ENCODE measurements around the gene BMP7.
"Not testable (repeated sequence)": the region's sequence is repeated elsewhere in the genome, so short reads cannot be mapped to it uniquely, and the experiment has no call there.

Gene BMP7

GRCh38 chr20:57199656-57200405 is 66.6 kb downstream of the BMP7 start:
- H3K27me3 ChIP-seq (ENCODE audit: insufficient read depth, low read length), result no peaks in the 10 kb centered on the region
- no peak overlapping the region for H2AFZ ChIP-seq (ENCODE audit: low read depth, low read length)
- no peaks in the 10 kb centered on the region for H3K4me1 ChIP-seq (ENCODE audit: insufficient read depth, low read length)
- peaks cover 65% of the 10 kb centered on the region for H3K36me3 ChIP-seq (ENCODE audit: insufficient read depth, low read length)
- no peaks in the 10 kb centered on the region for H3K9me3 ChIP-seq (ENCODE audit: low read length)
- no peak overlapping the region for H3K4me3 ChIP-seq (ENCODE audit: low read length)

- Histone ChIP-seq H3K4me1 (ENCODE audit: insufficient read depth, low read length) (no peaks in the 10 kb centered on the region), H3K27me3 (ENCODE audit: insufficient read depth, low read length) (no peaks in the 10 kb centered on the region), H3K4me3 (ENCODE audit: low read length) (no peak overlapping the region), H2AFZ (ENCODE audit: low read depth, low read length) (no peak overlapping the region), H3K9me3 (ENCODE audit: low read length) (no peaks in the 10 kb centered on the region), H3K36me3 (ENCODE audit: insufficient read depth, low read length) (peaks cover 61% of the 10 kb centered on the region)
These were observed 68.0 kb downstream of the BMP7 start for GRCh38 chr20:57198132-57199072.

- no peaks in the 10 kb centered on the region for H3K9me3 ChIP-seq (ENCODE audit: low read length)
- H3K4me1 ChIP-seq (ENCODE audit: insufficient read depth, low read length), result no peaks in the 10 kb centered on the region
- no peak overlapping the region for H3K4me3 ChIP-seq (ENCODE audit: low read length)
- peaks cover 61% of the 10 kb centered on the region for H3K36me3 ChIP-seq (ENCODE audit: insufficient read depth, low read length)
- no peak overlapping the region for H2AFZ ChIP-seq (ENCODE audit: low read depth, low read length)
- H3K27me3 ChIP-seq (ENCODE audit: insufficient read depth, low read length), result no peaks in the 10 kb centered on the region
These were observed 68.9 kb downstream of the BMP7 start for GRCh38 chr20:57197352-57198131.

DNA sequence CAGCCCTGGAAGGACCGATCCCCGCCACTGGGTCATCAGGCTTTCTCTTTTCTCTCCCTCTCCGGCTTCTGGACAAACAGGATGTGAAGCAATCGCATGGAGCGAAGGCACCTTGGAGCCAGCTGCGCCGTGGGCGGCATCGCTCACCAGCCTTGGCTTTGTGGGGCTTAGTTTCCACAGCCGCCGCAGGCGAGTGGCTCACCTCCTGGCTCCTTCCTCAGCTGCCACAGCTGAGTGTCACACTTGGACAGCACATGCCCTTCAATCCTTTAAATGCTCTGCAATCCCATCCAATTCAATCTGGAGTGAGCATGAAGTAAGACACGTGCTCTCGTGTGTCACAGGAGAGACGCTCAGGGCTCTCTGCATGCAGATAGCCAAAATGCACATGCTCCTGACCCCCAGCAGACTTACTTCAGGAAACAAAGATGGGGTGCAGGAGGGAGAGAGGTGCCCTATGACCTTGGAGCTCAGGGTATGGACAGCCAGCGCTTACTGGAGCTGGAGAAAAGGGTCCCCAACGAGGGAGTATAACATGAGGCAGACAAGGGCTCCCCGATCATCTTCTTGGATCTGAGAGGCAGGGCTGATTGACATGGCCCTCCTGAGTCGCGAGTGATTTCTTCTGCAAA is 70.9 kb downstream of the BMP7 start:
- H2AFZ ChIP-seq (ENCODE audit: low read depth, low read length), result no peak overlapping the region
- H3K9me3 ChIP-seq (ENCODE audit: low read length), result no peaks in the 10 kb centered on the region
- H3K27me3 ChIP-seq (ENCODE audit: insufficient read depth, low read length), result no peaks in the 10 kb centered on the region
- no peak overlapping the region for H3K4me3 ChIP-seq (ENCODE audit: low read length)
- H3K4me1 ChIP-seq (ENCODE audit: insufficient read depth, low read length), result no peaks in the 10 kb centered on the region
- peaks cover 49% of the 10 kb centered on the region for H3K36me3 ChIP-seq (ENCODE audit: insufficient read depth, low read length)

- no peaks in the 10 kb centered on the region for H3K27me3 ChIP-seq (ENCODE audit: insufficient read depth, low read length)
- peaks cover 49% of the 10 kb centered on the region for H3K36me3 ChIP-seq (ENCODE audit: insufficient read depth, low read length)
- H3K4me1 ChIP-seq (ENCODE audit: insufficient read depth, low read length), result no peaks in the 10 kb centered on the region
- no peak overlapping the region for H3K4me3 ChIP-seq (ENCODE audit: low read length)
- no peaks in the 10 kb centered on the region for H3K9me3 ChIP-seq (ENCODE audit: low read length)
- no peak overlapping the region for H2AFZ ChIP-seq (ENCODE audit: low read depth, low read length)
These were observed 71.4 kb downstream of the BMP7 start for GRCh38 chr20:57195023-57195422.

- H3K4me3 ChIP-seq (ENCODE audit: low read length), result no peak overlapping the region
- no peaks in the 10 kb centered on the region for H3K27me3 ChIP-seq (ENCODE audit: insufficient read depth, low read length)
- no peaks in the 10 kb centered on the region for H3K4me1 ChIP-seq (ENCODE audit: insufficient read depth, low read length)
- H3K9me3 ChIP-seq (ENCODE audit: low read length), result no peaks in the 10 kb centered on the region
- peaks cover 51% of the 10 kb centered on the region for H3K36me3 ChIP-seq (ENCODE audit: insufficient read depth, low read length)
- H2AFZ ChIP-seq (ENCODE audit: low read depth, low read length), result no peak overlapping the region
These were observed 72.3 kb downstream of the BMP7 start for GRCh38 chr20:57194154-57194553.

GRCh38 chr20:57193094-57193493 is 73.3 kb downstream of the BMP7 start:
- Histone ChIP-seq H3K27me3 (ENCODE audit: insufficient read depth, low read length) (no peaks in the 10 kb centered on the region), H3K36me3 (ENCODE audit: insufficient read depth, low read length) (peaks cover 44% of the 10 kb centered on the region)

GRCh38 chr20:57192311-57192710 is 74.1 kb downstream of the BMP7 start:
- no peak overlapping the region for H3K4me3 ChIP-seq (ENCODE audit: low read length)
- H3K9me3 ChIP-seq (ENCODE audit: low read length), result no peaks in the 10 kb centered on the region
- no peaks in the 10 kb centered on the region for H3K27me3 ChIP-seq (ENCODE audit: insufficient read depth, low read length)
- H3K36me3 ChIP-seq (ENCODE audit: insufficient read depth, low read length), result peaks cover 43% of the 10 kb centered on the region
- H2AFZ ChIP-seq (ENCODE audit: low read depth, low read length), result no peak overlapping the region
- no peaks in the 10 kb centered on the region for H3K4me1 ChIP-seq (ENCODE audit: insufficient read depth, low read length)

More at GRCh38 chr20:57193094-57193493, 73.3 kb downstream of the BMP7 start:
- H3K4me3 ChIP-seq (ENCODE audit: low read length), result no peak overlapping the region
- H2AFZ ChIP-seq (ENCODE audit: low read depth, low read length), result no peak overlapping the region
- no peaks in the 10 kb centered on the region for H3K9me3 ChIP-seq (ENCODE audit: low read length)
- no peaks in the 10 kb centered on the region for H3K4me1 ChIP-seq (ENCODE audit: insufficient read depth, low read length)

DNA sequence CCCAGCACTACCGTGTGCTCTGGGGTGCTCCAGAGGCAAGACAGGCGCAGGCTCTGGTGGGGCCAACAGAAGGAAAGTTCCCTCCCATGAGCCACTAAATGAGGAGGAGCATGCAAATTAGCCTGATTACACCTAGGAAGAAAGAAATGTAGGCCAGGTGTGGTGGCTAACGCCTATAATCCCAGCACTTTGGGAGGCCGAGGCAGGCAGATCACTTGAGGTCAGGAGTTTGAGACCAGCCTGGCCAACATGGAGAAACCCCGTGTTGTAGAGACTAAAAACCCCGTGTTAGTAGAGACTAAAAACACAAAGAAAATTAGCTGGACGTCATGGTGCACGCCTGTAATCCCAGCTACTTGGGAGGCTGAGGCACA is 75.2 kb downstream of the BMP7 start:
- not testable (repeated sequence) for H2AFZ ChIP-seq (ENCODE audit: low read depth, low read length); H3K4me3 ChIP-seq (ENCODE audit: low read length); H3K4me1 ChIP-seq (ENCODE audit: insufficient read depth, low read length); H3K27me3 ChIP-seq (ENCODE audit: insufficient read depth, low read length); H3K9me3 ChIP-seq (ENCODE audit: low read length)
- H3K36me3 ChIP-seq (ENCODE audit: insufficient read depth, low read length), result peaks cover 43% of the 10 kb centered on the region

DNA sequence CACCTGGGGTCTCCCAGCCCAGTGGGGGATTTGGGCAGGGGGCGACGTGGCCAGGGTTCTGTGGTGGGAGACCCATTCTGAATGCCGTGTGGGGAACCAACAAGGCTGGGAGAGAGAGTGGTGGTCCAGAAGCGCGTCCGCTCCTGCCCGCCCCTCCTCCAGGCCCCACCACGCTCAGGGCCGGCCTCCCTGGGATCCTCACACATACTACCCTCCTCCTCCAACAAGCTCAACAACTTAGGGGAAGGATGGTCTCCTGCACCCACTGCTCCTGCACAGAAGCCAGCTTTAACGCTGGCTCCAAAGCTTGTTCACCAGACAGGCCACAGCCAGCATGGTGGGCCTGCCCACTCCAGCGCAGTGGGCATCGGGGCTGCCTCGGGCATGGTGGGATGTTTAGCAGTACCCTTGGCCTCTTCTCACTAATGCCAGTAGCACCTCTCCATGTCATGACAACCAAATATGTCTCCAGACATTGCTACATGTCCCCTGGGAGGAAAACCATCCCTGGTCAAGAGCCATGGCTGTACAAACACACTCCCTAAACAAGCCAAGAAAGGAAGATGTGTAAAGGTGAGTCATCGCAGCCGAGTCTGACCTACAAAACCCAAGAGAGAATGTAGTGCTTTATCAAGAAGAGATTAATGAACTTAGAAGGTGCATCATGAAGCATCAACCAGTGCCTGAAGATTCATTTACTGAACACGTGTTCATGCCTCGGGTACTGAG is 75.7 kb downstream of the BMP7 start:
- H3K27me3 ChIP-seq (ENCODE audit: insufficient read depth, low read length), result no peaks in the 10 kb centered on the region
- no peak overlapping the region for H3K4me3 ChIP-seq (ENCODE audit: low read length)
- peaks cover 38% of the 10 kb centered on the region for H3K36me3 ChIP-seq (ENCODE audit: insufficient read depth, low read length)
- H3K4me1 ChIP-seq (ENCODE audit: insufficient read depth, low read length), result no peaks in the 10 kb centered on the region
- no peak overlapping the region for H2AFZ ChIP-seq (ENCODE audit: low read depth, low read length)
- no peaks in the 10 kb centered on the region for H3K9me3 ChIP-seq (ENCODE audit: low read length)

DNA sequence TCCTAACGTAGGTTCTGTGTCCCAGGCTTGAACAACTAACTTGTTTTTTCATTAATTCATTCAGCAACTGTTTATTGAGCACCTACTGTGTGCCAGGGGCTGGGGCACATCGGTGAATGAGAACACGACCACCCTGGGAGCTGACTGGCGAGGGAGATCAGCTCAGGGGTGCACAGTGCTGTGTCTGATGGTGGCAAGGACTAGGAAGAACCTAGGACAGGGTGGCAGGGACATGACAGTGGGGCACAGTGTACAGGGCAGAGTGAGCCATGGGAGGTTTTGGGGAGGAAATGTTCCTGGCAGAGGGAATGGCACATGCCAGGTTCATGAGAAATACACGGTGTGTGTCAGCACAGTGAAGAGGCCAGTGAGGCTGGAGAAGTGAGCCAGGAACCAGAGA is 76.7 kb downstream of the BMP7 start:
- Histone ChIP-seq H2AFZ (ENCODE audit: low read depth, low read length) (no peak overlapping the region), H3K4me3 (ENCODE audit: low read length) (no peak overlapping the region), H3K4me1 (ENCODE audit: insufficient read depth, low read length) (no peaks in the 10 kb centered on the region), H3K36me3 (ENCODE audit: insufficient read depth, low read length) (peaks cover 32% of the 10 kb centered on the region), H3K27me3 (ENCODE audit: insufficient read depth, low read length) (no peaks in the 10 kb centered on the region), H3K9me3 (ENCODE audit: low read length) (no peaks in the 10 kb centered on the region)

GRCh38 chr20:57188576-57189079 is 77.8 kb downstream of the BMP7 start:
- Histone ChIP-seq H3K4me3 (ENCODE audit: low read length) (no peak overlapping the region), H3K4me1 (ENCODE audit: insufficient read depth, low read length) (no peaks in the 10 kb centered on the region), H2AFZ (ENCODE audit: low read depth, low read length) (no peak overlapping the region), H3K27me3 (ENCODE audit: insufficient read depth, low read length) (no peaks in the 10 kb centered on the region), H3K9me3 (ENCODE audit: low read length) (no peaks in the 10 kb centered on the region), H3K36me3 (ENCODE audit: insufficient read depth, low read length) (peaks cover 36% of the 10 kb centered on the region)

Measured in neuron (in vitro differentiated cells).